ENCODE results near the gene SMARCAL1.

DNA sequence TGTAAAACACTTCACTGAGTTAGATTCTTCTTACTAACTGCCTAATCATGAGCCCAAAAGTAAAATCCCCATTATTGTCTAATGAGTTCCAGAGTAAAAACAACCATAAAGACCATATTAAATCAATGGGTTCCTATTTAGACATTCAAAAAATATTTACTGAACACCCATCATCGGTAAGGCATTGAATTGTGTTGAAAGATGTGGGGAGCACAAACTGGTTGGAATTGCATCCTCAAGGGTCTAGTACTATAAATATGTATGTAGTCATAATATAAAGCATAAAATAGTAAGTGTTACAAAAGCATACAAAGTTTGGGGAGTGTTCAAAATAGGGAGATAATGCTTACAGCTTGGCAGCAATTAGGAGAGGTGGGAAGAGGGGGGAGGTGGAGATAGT lies 37.0 kb upstream of the SMARCAL1 start:
- TF ChIP-seq FOXM1 (IDR thresholded peaks at IDR 0.05; ENCODE audit: borderline replicate concordance, low read depth): no peak
- TF ChIP-seq EGR1 (IDR thresholded peaks at IDR 0.05): no peak
- no peak for TF ChIP-seq EP300 (IDR thresholded peaks at IDR 0.05; ENCODE audit: borderline replicate concordance)
- TF ChIP-seq RAD21 (IDR thresholded peaks at IDR 0.05; ENCODE audit: low read depth): no peak
- TF ChIP-seq TEAD4 (IDR thresholded peaks at IDR 0.05): no peak
- TF ChIP-seq TAF1 (IDR thresholded peaks at IDR 0.05; ENCODE audit: low read depth): no peak
- TF ChIP-seq TCF12 (IDR thresholded peaks at IDR 0.05; ENCODE audit: low read depth): no peak
- TF ChIP-seq MAX (IDR thresholded peaks at IDR 0.05): no peak
- no peak for TF ChIP-seq ZBTB7A (IDR thresholded peaks at IDR 0.05; ENCODE audit: low read depth)
- TF ChIP-seq YY1 (IDR thresholded peaks at IDR 0.05; ENCODE audit: low read depth): no peak
- TF ChIP-seq, protein P1, sequence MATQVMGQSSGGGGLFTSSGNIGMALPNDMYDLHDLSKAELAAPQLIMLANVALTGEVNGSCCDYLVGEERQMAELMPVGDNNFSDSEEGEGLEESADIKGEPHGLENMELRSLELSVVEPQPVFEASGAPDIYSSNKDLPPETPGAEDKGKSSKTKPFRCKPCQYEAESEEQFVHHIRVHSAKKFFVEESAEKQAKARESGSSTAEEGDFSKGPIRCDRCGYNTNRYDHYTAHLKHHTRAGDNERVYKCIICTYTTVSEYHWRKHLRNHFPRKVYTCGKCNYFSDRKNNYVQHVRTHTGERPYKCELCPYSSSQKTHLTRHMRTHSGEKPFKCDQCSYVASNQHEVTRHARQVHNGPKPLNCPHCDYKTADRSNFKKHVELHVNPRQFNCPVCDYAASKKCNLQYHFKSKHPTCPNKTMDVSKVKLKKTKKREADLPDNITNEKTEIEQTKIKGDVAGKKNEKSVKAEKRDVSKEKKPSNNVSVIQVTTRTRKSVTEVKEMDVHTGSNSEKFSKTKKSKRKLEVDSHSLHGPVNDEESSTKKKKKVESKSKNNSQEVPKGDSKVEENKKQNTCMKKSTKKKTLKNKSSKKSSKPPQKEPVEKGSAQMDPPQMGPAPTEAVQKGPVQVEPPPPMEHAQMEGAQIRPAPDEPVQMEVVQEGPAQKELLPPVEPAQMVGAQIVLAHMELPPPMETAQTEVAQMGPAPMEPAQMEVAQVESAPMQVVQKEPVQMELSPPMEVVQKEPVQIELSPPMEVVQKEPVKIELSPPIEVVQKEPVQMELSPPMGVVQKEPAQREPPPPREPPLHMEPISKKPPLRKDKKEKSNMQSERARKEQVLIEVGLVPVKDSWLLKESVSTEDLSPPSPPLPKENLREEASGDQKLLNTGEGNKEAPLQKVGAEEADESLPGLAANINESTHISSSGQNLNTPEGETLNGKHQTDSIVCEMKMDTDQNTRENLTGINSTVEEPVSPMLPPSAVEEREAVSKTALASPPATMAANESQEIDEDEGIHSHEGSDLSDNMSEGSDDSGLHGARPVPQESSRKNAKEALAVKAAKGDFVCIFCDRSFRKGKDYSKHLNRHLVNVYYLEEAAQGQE (IDR thresholded peaks at IDR 0.05; ENCODE audit: low read depth): no peak

All from Ishikawa (cell line).